Osteocyte (in vitro differentiated cells): ENCODE measurements around the gene MYOD1. TPM values are rescaled to one million over a fixed set of nuclear protein-coding genes. Genes with fewer than 3 reads are reported as not detected.

Experiments
- DNase-seq: peaks from one replicate; pipeline ENCODE4 v3.0.0; 2021; ENCODE audit warnings: mixed read lengths; ENCODE audit not compliant: unreplicated experiment; ENCODE audit errors: extremely low spot score
- H3K27ac Mint-ChIP-seq: one replicate; pipeline ENCODE4 v1.8.0; 2021; ENCODE audit warnings: mild to moderate bottlenecking, mixed read lengths; ENCODE audit not compliant: unreplicated experiment
- H3K27me3 Mint-ChIP-seq: one replicate; pipeline ENCODE4 v1.8.0; 2021; ENCODE audit warnings: mixed read lengths; ENCODE audit not compliant: unreplicated experiment
- H3K36me3 Mint-ChIP-seq: one replicate; pipeline ENCODE4 v1.8.0; 2021; ENCODE audit warnings: mixed read lengths; ENCODE audit not compliant: unreplicated experiment
- H3K4me1 Mint-ChIP-seq: one replicate; pipeline ENCODE4 v1.8.0; 2021; ENCODE audit warnings: mixed read lengths; ENCODE audit not compliant: unreplicated experiment
- H3K4me3 Mint-ChIP-seq: one replicate; pipeline ENCODE4 v1.8.0; 2021; ENCODE audit warnings: mild to moderate bottlenecking, moderate library complexity, mixed read lengths; ENCODE audit not compliant: unreplicated experiment
- H3K9me3 Mint-ChIP-seq: one replicate; pipeline ENCODE4 v1.8.0; 2021; ENCODE audit warnings: mixed read lengths; ENCODE audit not compliant: unreplicated experiment
- CTCF ChIP-seq: fragments of 200-600 bp; sonication (generic); IDR thresholded peaks from 2 replicates; pipeline ENCODE4 v1.5.0; 2021; ENCODE audit warnings: antibody characterized with exemption, mild to moderate bottlenecking, moderate library complexity
- total RNA-seq: library from RNA; stranded (reverse); gene quantifications from 2 replicates; pipeline ENCODE4 v1.2.1, GENCODE V29; 2021

Gene MYOD1
- total RNA-seq, 1 donor from 2014 or later: not detected

GRCh38 chr11:17684550-17684949 is 34.8 kb upstream of the MYOD1 start:
- H3K27me3 Mint-ChIP-seq: peaks cover 4% of the 10 kb centered on the region
- no peaks in the 10 kb centered on the region for H3K4me1 Mint-ChIP-seq
- H3K27ac Mint-ChIP-seq: no peak overlapping the region
- TF ChIP-seq CTCF: no peak
- H3K9me3 Mint-ChIP-seq: no peaks in the 10 kb centered on the region
- H3K36me3 Mint-ChIP-seq: no peaks in the 10 kb centered on the region
- no peak for DNase-seq
- no peak overlapping the region for H3K4me3 Mint-ChIP-seq

GRCh38 chr11:17686231-17686980 is 33.0 kb upstream of the MYOD1 start:
- Mint-ChIP-seq H3K4me3 (no peak overlapping the region), H3K4me1 (no peaks in the 10 kb centered on the region), H3K27ac (no peak overlapping the region), H3K27me3 (peaks cover 4% of the 10 kb centered on the region), H3K9me3 (no peaks in the 10 kb centered on the region), H3K36me3 (no peaks in the 10 kb centered on the region)
- no peak for TF ChIP-seq CTCF
- no peak for DNase-seq

- H3K9me3 Mint-ChIP-seq: no peaks in the 10 kb centered on the region
- TF ChIP-seq CTCF: no peak
- H3K27me3 Mint-ChIP-seq: peaks cover 2% of the 10 kb centered on the region
- H3K27ac Mint-ChIP-seq: no peak overlapping the region
- H3K4me1 Mint-ChIP-seq: no peaks in the 10 kb centered on the region
- no peak for DNase-seq
- H3K4me3 Mint-ChIP-seq: no peak overlapping the region
- H3K36me3 Mint-ChIP-seq: no peaks in the 10 kb centered on the region
These were observed 31.3 kb upstream of the MYOD1 start for GRCh38 chr11:17687946-17688670.

- Mint-ChIP-seq H3K4me3 (no peak overlapping the region), H3K27me3 (peaks cover 11% of the 10 kb centered on the region), H3K4me1 (no peaks in the 10 kb centered on the region), H3K9me3 (no peaks in the 10 kb centered on the region), H3K36me3 (no peaks in the 10 kb centered on the region), H3K27ac (no peak overlapping the region)
- no peak for TF ChIP-seq CTCF
- DNase-seq: peak; percentile 3
These were observed 27.8 kb upstream of the MYOD1 start for GRCh38 chr11:17691550-17691949.

GRCh38 chr11:17691976-17692375 is 27.4 kb upstream of the MYOD1 start:
- Mint-ChIP-seq H3K9me3 (no peaks in the 10 kb centered on the region), H3K27ac (no peak overlapping the region), H3K36me3 (no peaks in the 10 kb centered on the region), H3K4me3 (no peak overlapping the region), H3K4me1 (no peaks in the 10 kb centered on the region), H3K27me3 (peaks cover 14% of the 10 kb centered on the region)
- DNase-seq: no peak
- TF ChIP-seq CTCF: no peak
